GM13976 (cell line): ENCODE results near the gene POLR2E.

Source experiments
- DNase-seq: peaks from one replicate; pipeline ENCODE4 v3.0.0; 2012; ENCODE audit warnings: low spot score
- CTCF ChIP-seq: IDR thresholded peaks from 2 replicates; pipeline ENCODE4 v1.5.1; 2012; ENCODE audit warnings: borderline replicate concordance, mild to moderate bottlenecking; ENCODE audit not compliant: insufficient read depth; ENCODE audit errors: extremely low read depth, missing control alignments, control extremely low read depth
- in situ Hi-C: fragments of 300-500 bp; cut with MboI; formaldehyde crosslinking; loops from one replicate; pipeline ENCODE4 v1.12.0; 2022; ENCODE audit warnings: low sequenced_read_pairs, mixed read lengths, inconsistent platforms; ENCODE audit not compliant: unreplicated experiment

The POLR2E gene

DNA sequence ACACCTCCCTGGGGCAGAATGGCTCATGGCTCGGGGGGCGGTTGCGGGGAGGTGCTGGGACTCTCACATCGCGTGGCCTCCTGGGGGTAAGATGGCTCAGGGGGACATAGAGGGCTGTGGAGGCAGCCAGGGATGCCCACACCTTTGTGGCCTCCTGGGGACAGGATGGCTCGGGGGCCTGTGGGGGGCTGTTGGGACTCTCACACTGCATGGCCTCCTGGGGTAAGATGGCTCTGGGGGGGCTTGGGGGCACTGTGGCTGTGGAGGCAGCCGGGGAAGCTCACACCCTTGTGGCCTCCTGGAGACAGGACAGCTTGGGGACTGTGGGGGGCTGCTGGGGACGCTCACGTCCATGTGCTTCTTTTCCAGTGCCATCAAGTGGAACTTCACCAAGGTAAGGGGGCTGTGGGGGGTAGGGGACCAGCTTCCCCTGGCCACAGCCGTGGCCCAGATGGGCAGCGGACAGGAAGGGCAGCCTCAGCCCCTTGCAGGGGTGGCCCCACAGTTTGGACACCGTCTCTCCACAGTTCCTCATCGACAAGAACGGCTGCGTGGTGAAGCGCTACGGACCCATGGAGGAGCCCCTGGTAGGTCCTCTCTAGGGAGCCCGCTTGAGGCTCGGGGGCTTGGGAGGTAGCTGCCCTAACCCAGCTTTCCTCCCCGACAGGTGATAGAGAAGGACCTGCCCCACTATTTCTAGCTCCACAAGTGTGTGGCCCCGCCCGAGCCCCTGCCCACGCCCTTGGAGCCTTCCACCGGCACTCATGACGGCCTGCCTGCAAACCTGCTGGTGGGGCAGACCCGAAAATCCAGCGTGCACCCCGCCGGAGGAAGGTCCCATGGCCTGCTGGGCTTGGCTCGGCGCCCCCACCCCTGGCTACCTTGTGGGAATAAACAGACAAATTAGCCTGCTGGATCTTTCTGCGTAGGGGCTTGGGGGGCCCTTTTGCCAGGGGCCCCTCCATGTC is 11.0 kb upstream of the POLR2E start:
- no peak for DNase-seq
- in situ Hi-C loops, result no loop called here
- no peak for TF ChIP-seq CTCF

- no peak for TF ChIP-seq CTCF
- in situ Hi-C loops, result no loop called here
- DNase-seq, result peak; percentile 61
These were observed 10.1 kb upstream of the POLR2E start for GRCh38 chr19:1105008-1105872.

- peak; percentile 89 for DNase-seq
These were observed 9.3 kb upstream of the POLR2E start for GRCh38 chr19:1104311-1105007.

DNA sequence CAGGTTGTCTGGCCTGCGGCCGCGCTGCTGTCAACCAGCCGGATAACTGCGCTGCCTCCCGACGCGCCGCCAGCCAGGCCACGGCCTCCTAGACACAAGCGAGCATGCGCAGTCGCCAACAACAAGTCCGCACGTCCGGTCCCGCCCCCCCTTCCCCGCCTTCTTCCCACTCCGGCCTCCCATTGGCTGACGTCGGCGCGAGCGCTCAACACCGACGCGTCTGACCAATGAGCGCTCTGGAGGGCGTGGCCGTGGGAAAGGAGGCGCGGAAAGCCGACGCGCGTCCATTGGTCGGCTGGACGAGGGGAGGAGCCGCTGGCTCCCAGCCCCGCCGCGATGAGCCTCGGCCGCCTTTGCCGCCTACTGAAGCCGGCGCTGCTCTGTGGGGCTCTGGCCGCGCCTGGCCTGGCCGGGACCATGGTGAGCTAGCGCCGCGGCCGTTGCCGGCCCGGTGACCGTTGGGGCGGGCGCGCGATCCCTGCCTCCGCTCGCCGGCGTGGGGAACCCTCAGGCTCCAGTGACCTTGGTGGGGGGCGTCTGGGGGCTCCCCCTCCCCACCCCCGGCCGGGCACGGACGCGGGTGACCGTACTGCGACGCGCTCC is 8.6 kb upstream of the POLR2E start, which contains the start of gene GPX4:
GPX4 (plus strand) TSS at position 287 of the 603 bp plus-strand sequence; CDS start at position 337, 50 bp downstream.
- peak; percentile 99 for DNase-seq
- in situ Hi-C loops, result no loop called here
- TF ChIP-seq CTCF, result no peak

More at GRCh38 chr19:1104311-1105007, 9.3 kb upstream of the POLR2E start:
- peak; percentile 12 for TF ChIP-seq CTCF
- in situ Hi-C loops, result no loop called here

DNA sequence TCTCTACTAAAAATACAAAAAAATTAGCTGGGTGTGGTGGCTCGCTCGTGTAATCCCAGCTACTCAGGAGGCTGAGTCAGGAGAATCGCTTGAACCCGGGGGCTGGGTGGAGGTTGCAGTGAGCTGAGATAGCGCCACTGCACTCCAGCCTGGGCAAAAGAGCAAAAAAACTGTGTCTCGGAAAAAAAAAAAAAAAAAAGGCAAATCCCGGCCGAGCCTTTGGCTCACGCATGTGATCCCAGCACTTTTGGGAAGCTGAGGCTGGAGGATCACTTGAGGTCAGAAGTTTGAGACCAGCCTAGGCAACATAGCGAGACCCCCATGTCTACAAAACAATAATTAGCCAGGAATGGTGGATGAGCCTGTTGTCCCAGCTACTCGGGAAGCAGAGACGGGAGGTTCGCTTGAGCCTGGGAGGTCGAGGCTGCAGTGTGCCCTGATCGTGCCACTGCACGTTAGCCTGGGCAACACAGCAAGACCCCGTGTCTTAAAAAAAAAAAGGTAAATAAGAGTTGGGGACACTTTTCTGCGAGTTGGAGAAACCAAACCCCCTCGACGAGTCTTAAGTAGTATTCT is 8.0 kb upstream of the POLR2E start:
- TF ChIP-seq CTCF, result no peak
- no peak for DNase-seq
- in situ Hi-C loops, result no loop called here
